B cell (primary cell): Measurements from ENCODE around the gene LCN15. TPM values are rescaled to one million over a fixed set of nuclear protein-coding genes. Genes with fewer than 3 reads are reported as not detected.
A peak's percentile ranks its signal among the peaks of the same experiment; 100 is the strongest.

Experiments used
- ATAC-seq: fragments of 200-7000 bp; cut with Tn5 transposase; one replicate; pipeline ENCODE4 v1.10.0; 2021; ENCODE audit warnings: low read depth, mild to moderate bottlenecking, moderate number of reproducible peaks, moderate library complexity
- CTCF ChIA-PET: fragments of 350-600 bp; sonication (Branson Sonifier 250); formaldehyde crosslinking; loops from one replicate; lab custom pipeline; 2021; ENCODE audit warnings: antibody characterized with exemption, inconsistent platforms; lab: Charles Lee
- POLR2A ChIA-PET: fragments of 350-600 bp; sonication (Branson Sonifier 250); formaldehyde crosslinking; loops from one replicate; lab custom pipeline; 2021; ENCODE audit warnings: antibody characterized with exemption; lab: Charles Lee
- DNase-seq: peaks from one replicate; pipeline ENCODE4 v3.0.0; 2013
- H2AFZ ChIP-seq: 2 replicates; pipeline ENCODE4 v1.6.1; 2012; ENCODE audit warnings: mild to moderate bottlenecking, low read depth, low read length; ENCODE audit not compliant: insufficient read depth, poor library complexity, severe bottlenecking
- H3K27ac ChIP-seq, 2 donors: 1 replicate in 1 of 2; 2 replicates in 1 of 2; pipeline ENCODE4 v1.5.1; 2012 to 2013; ENCODE audit warnings: low read length in 2 of 2, mild to moderate bottlenecking in 2 of 2, moderate library complexity in 1 of 2
- H3K27me3 ChIP-seq, 4 experiments: fragments of 200-600 bp in 1 of 4; sonication (generic) in 1 of 4; replicated peaks in 1 of 4; 1 replicate in 2 of 4; 2 replicates in 2 of 4; pipeline versions ENCODE4 v1.6.1 to v1.7.0; 2013 to 2016; ENCODE audit warnings: low read length in 3 of 4, mild to moderate bottlenecking in 2 of 4, mixed read lengths in 1 of 4, moderate library complexity in 1 of 4; ENCODE audit not compliant: insufficient read depth in 4 of 4, control insufficient read depth in 3 of 4; ENCODE audit errors: control extremely low read depth in 1 of 4
- H3K36me3 ChIP-seq, 2 experiments: replicated peaks in 1 of 2; 1 replicate in 1 of 2; 2 replicates in 1 of 2; pipeline versions ENCODE4 v1.6.1 to v1.7.1; 2013; ENCODE audit warnings: low read length in 1 of 2; ENCODE audit not compliant: insufficient read depth in 2 of 2, control insufficient read depth in 1 of 2; ENCODE audit errors: control extremely low read depth in 1 of 2, extremely low read depth in 1 of 2
- H3K4me1 ChIP-seq, 2 donors: fragments of 200-600 bp in 1 of 2; sonication (generic) in 1 of 2; 1 replicate in 1 of 2; 2 replicates in 1 of 2; pipeline versions ENCODE4 v1.5.1 to v1.6.1; 2013 to 2017; ENCODE audit warnings: low read length in 2 of 2; ENCODE audit not compliant: control insufficient read depth in 2 of 2, insufficient read depth in 2 of 2
- H3K4me2 ChIP-seq: replicated peaks from 2 replicates; pipeline ENCODE3; 2012; ENCODE audit warnings: mild to moderate bottlenecking, low read depth, low read length; ENCODE audit not compliant: poor library complexity, severe bottlenecking
- H3K4me3 ChIP-seq, 5 experiments: fragments of 200-600 bp in 1 of 5; sonication (generic) in 1 of 5; 1 replicate in 3 of 5; 2 replicates in 2 of 5; pipeline versions ENCODE4 v1.5.1 to v1.7.0; 2011 to 2016; ENCODE audit warnings: low read length in 4 of 5, mild to moderate bottlenecking in 4 of 5, low read depth in 2 of 5, control low read depth in 1 of 5, moderate library complexity in 1 of 5; ENCODE audit not compliant: insufficient read depth in 1 of 5; ENCODE audit errors: control extremely low read depth in 1 of 5, extremely low read depth in 1 of 5
- H3K79me2 ChIP-seq: fragments of 200-600 bp; sonication (generic); one replicate; pipeline ENCODE4 v1.6.0; 2016; ENCODE audit warnings: low read length; ENCODE audit not compliant: control insufficient read depth, insufficient read depth
- H3K9ac ChIP-seq: fragments of 200-600 bp; sonication (generic); 2 replicates; pipeline ENCODE4 v1.6.1; 2017; ENCODE audit warnings: mild to moderate bottlenecking, low read length, moderate library complexity
- H3K9me3 ChIP-seq, 3 donors: one replicate each; pipeline versions ENCODE4 v1.6.1 to v1.7.1; 2013; ENCODE audit warnings: low read length in 2 of 3; ENCODE audit not compliant: control insufficient read depth in 2 of 3, insufficient read depth in 1 of 3; ENCODE audit errors: control extremely low read depth in 1 of 3
- H4K20me1 ChIP-seq: 2 replicates; pipeline ENCODE4 v1.6.0; 2012; ENCODE audit warnings: mild to moderate bottlenecking, low read length; ENCODE audit not compliant: insufficient read depth, control insufficient read depth, poor library complexity, severe bottlenecking
- H3K27ac Mint-ChIP-seq: one replicate; pipeline ENCODE4 v1.8.0; 2021; ENCODE audit warnings: mixed read lengths
- H3K27me3 Mint-ChIP-seq: one replicate; pipeline ENCODE4 v1.8.0; 2021; ENCODE audit warnings: mixed read lengths
- H3K4me1 Mint-ChIP-seq: one replicate; pipeline ENCODE4 v1.8.0; 2021; ENCODE audit warnings: mixed read lengths
- H3K4me3 Mint-ChIP-seq: one replicate; pipeline ENCODE4 v1.8.0; 2021; ENCODE audit warnings: mixed read lengths
- H3K9me3 Mint-ChIP-seq: one replicate; pipeline ENCODE4 v1.8.0; 2022; ENCODE audit warnings: mixed read lengths; ENCODE audit not compliant: insufficient read depth
- CTCF ChIP-seq: fragments of 200-600 bp; IDR thresholded peaks from one replicate; pipeline ENCODE4 v1.8.0; 2022; ENCODE audit warnings: antibody characterized with exemption, mild to moderate bottlenecking
- EZH2 ChIP-seq: IDR thresholded peaks from 2 replicates; pipeline ENCODE4 v1.6.1; 2012; ENCODE audit warnings: borderline replicate concordance, low read depth, mild to moderate bottlenecking, moderate library complexity, low read length; ENCODE audit not compliant: insufficient read depth, poor library complexity, severe bottlenecking
- WGBS: methylation state at CpG from one replicate; pipeline ENCODE4 v1.1.5; 2013; ENCODE audit warnings: missing lambda C conversion rate; ENCODE audit not compliant: insufficient coverage; 5-methylcytosine and 5-hydroxymethylcytosine counted together
- intact Hi-C: fragments of 100-400 bp; cut with micrococcal nuclease; formaldehyde crosslinking; loops from one replicate; pipeline ENCODE4 v1.10.0; 2022
- polyA plus RNA-seq: library from polyadenylated mRNA; depleted of rRNA; stranded (reverse); fragments of >200 nt; gene quantifications from 2 replicates; pipeline ENCODE4 v1.2.3, GENCODE V29; 2012
- total RNA-seq, 2 donors: library from RNA; stranded (reverse); fragments of 120-200 nt in 1 of 2; gene quantifications; 1 replicate in 1 of 2; 2 replicates in 1 of 2; pipeline versions ENCODE4 v1.2.3 to v1.2.4, GENCODE V29; 2013 to 2022

Gene LCN15
- total and polyA plus RNA-seq, 2 donors (not counting 1 experiment from before 2014, with no cell fraction given): not detected

GRCh38 chr9:136746155-136746490 lies 18.2 kb downstream of the LCN15 start:
- ATAC-seq: no peak
- Mint-ChIP-seq H3K9me3 (no peaks in the 10 kb centered on the region), H3K27ac (no peak overlapping the region), H3K4me1 (peaks cover 72% of the 10 kb centered on the region), H3K4me3 (no peak overlapping the region), H3K27me3 (no peaks in the 10 kb centered on the region)
- Histone ChIP-seq H3K4me1 (peaks cover 42 to 74% of the 10 kb centered on the region in 2 donors), H3K36me3 (no peaks in the 10 kb centered on the region), H3K79me2 (peaks cover 23% of the 10 kb centered on the region), H3K4me3 (no peak overlapping the region), H3K9me3 (peaks cover under 1 to 7% (median 2%) of the 10 kb centered on the region in 3 donors), H4K20me1 (peaks cover 2% of the 10 kb centered on the region), H3K27me3 (no peaks in the 10 kb centered on the region), H3K9ac (no peak overlapping the region), H3K27ac (no peak overlapping the region), H2AFZ (no peak overlapping the region), H3K4me2 (no peak overlapping the region)
- WGBS: 67% methylated on average over 9 of the region's 22 CpGs
- ChIA-PET CTCF (interaction anchor here (1.6 kb wide), 1 partner anchor 12 kb away, joined by 5 read pairs; the partner anchor contains the start of gene LCN8), POLR2A (interaction anchor here (0.7 to 2.3 kb wide), 5 partner anchors 8 to 537 kb away, joined by 3 to 12 read pairs (median 6); no protein-coding TSS in a partner anchor)
- TF ChIP-seq EZH2: no peak
- TF ChIP-seq CTCF: no peak
- intact Hi-C loops: no loop called here
- no peak for DNase-seq

- H3K27me3 ChIP-seq: no peaks in the 10 kb centered on the region
- H3K27ac Mint-ChIP-seq: peak overlapping the region; percentile 56
- ATAC-seq (no peak), DNase-seq (no peak)
- H4K20me1 ChIP-seq: peaks cover 7% of the 10 kb centered on the region
- H3K9me3 Mint-ChIP-seq: no peaks in the 10 kb centered on the region
- no peaks in the 10 kb centered on the region for H3K27me3 Mint-ChIP-seq
- H2AFZ ChIP-seq: no peak overlapping the region
- intact Hi-C loops: no loop called here
- ChIA-PET CTCF (interaction anchor here (1.6 to 3.3 kb wide), 3 partner anchors 12 to 21 kb away, joined by 5 to 18 read pairs (median 9); partner anchors contain the start of gene LCN8), POLR2A (interaction anchor here (0.7 to 2.3 kb wide), 7 partner anchors 9 to 537 kb away, joined by 3 to 12 read pairs (median 6); partner anchors contain the start of gene LCN8)
- H3K4me1 Mint-ChIP-seq: peaks cover 71% of the 10 kb centered on the region
- 95% methylated on average over 20 of the region's 23 CpGs for WGBS
- H3K79me2 ChIP-seq: peaks cover 28% of the 10 kb centered on the region
- no peak overlapping the region for H3K4me3 Mint-ChIP-seq
- no peak overlapping the region for H3K4me2 ChIP-seq
- peaks cover 0 to 7% (median 0%) of the 10 kb centered on the region in 3 donors for H3K9me3 ChIP-seq
- peaks cover 46 to 74% of the 10 kb centered on the region in 2 donors for H3K4me1 ChIP-seq
- no peak overlapping the region for H3K27ac ChIP-seq
- no peaks in the 10 kb centered on the region for H3K36me3 ChIP-seq
- TF ChIP-seq EZH2 (no peak), CTCF (no peak)
- H3K9ac ChIP-seq: no peak overlapping the region
- H3K4me3 ChIP-seq: no peak overlapping the region
Observed at GRCh38 chr9:136745389-136746154, 18.7 kb downstream of the LCN15 start.
